ENCODE data around the gene ATXN1. TPM values are rescaled to one million over a fixed set of nuclear protein-coding genes. Genes with fewer than 3 reads are reported as not detected.
"Not testable (repeated sequence)": the region's sequence is repeated elsewhere in the genome, so short reads cannot be mapped to it uniquely, and the experiment has no call there.

The ATXN1 gene
- total RNA-seq, 1 donor from 2014 or later, result 64.5 TPM

DNA sequence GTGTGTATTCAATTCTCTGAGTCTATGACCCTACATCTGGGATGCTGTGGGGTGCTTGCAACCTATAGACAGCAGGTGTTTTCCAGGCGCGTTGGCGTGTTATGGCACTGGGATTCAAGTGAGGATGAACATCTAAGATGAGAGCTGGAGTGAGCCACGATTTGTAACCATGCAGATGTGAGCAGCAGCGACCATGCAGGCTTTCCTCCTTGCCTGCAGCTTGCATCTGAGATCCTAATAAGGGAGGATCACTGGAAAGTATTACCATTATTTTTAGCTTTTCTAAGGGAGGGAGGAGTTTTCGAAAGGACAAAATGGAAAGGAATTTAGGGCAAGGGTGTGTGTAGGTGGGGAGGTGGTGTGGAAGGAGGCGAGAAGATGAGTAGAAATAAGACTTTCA, 216.7 kb downstream of the ATXN1 start:
- Mint-ChIP-seq H3K27ac (ENCODE audit: unreplicated experiment) (peak overlapping the region; percentile 74), H3K9me3 (ENCODE audit: low read depth) (no peaks in the 10 kb centered on the region), H3K4me1 (ENCODE audit: low read depth) (peaks cover 37% of the 10 kb centered on the region), H3K36me3 (ENCODE audit: low read depth) (no peaks in the 10 kb centered on the region), H3K4me3 (ENCODE audit: unreplicated experiment) (no peak overlapping the region), H3K27me3 (ENCODE audit: low read depth) (no peaks in the 10 kb centered on the region)
- TF ChIP-seq, protein P1, sequence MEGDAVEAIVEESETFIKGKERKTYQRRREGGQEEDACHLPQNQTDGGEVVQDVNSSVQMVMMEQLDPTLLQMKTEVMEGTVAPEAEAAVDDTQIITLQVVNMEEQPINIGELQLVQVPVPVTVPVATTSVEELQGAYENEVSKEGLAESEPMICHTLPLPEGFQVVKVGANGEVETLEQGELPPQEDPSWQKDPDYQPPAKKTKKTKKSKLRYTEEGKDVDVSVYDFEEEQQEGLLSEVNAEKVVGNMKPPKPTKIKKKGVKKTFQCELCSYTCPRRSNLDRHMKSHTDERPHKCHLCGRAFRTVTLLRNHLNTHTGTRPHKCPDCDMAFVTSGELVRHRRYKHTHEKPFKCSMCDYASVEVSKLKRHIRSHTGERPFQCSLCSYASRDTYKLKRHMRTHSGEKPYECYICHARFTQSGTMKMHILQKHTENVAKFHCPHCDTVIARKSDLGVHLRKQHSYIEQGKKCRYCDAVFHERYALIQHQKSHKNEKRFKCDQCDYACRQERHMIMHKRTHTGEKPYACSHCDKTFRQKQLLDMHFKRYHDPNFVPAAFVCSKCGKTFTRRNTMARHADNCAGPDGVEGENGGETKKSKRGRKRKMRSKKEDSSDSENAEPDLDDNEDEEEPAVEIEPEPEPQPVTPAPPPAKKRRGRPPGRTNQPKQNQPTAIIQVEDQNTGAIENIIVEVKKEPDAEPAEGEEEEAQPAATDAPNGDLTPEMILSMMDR (IDR thresholded peaks at IDR 0.05), result no peak
- no peak for DNase-seq (ENCODE audit: low spot score)

DNA sequence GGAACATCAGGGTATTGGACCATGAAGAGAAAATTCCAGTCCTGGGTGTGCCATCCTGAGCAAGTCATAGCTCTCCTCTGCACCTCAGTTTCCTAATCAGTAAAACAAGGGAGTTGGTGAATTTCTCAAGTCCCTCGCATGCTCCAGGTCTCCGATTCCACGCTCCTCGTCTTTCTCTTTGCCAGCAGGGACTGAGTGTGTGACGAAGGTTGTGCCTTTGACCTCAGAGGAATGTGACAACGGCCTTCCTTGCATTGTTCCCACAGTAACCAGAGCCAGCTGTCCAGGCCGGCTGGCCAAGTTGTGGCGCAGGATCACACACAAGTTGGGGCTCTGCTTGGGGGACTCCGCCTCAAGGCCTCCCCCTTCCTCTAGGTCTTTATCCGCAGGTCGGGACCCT, 217.3 kb downstream of the ATXN1 start:
- Mint-ChIP-seq H3K36me3 (ENCODE audit: low read depth) (no peaks in the 10 kb centered on the region), H3K9me3 (ENCODE audit: low read depth) (no peaks in the 10 kb centered on the region), H3K27ac (ENCODE audit: unreplicated experiment) (peak overlapping the region; percentile 74), H3K4me1 (ENCODE audit: low read depth) (peaks cover 37% of the 10 kb centered on the region), H3K27me3 (ENCODE audit: low read depth) (no peaks in the 10 kb centered on the region), H3K4me3 (ENCODE audit: unreplicated experiment) (no peak overlapping the region)
- TF ChIP-seq, protein P1 (IDR thresholded peaks at IDR 0.05), result no peak
- DNase-seq (ENCODE audit: low spot score), result no peak

DNA sequence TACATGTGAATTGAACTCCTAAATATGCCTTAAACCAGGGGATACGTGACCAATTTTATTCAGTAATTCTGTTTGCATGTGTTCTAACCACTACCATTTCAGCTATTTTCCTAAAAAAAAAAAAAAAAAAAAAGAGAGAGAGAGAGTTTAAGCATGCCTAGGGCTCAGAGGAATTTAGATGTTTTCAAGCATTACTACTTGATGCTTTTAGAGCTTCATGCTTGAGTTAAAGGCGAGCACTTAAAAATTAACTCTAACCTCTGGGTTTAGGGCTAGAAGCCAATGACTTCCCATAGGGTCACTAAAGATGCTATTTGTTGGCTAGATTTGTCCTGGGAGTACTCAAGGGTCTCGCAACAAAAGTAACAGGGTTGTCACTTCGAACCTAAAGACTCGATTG, 217.7 kb downstream of the ATXN1 start:
- no peaks in the 10 kb centered on the region for H3K36me3 Mint-ChIP-seq (ENCODE audit: low read depth)
- H3K27ac Mint-ChIP-seq (ENCODE audit: unreplicated experiment), result peak overlapping the region; percentile 74
- H3K4me1 Mint-ChIP-seq (ENCODE audit: low read depth), result peaks cover 37% of the 10 kb centered on the region
- no peaks in the 10 kb centered on the region for H3K9me3 Mint-ChIP-seq (ENCODE audit: low read depth)
- DNase-seq (ENCODE audit: low spot score), result no peak
- TF ChIP-seq, protein P1 (IDR thresholded peaks at IDR 0.05), result no peak
- H3K27me3 Mint-ChIP-seq (ENCODE audit: low read depth), result no peaks in the 10 kb centered on the region
- H3K4me3 Mint-ChIP-seq (ENCODE audit: unreplicated experiment), result no peak overlapping the region

DNA sequence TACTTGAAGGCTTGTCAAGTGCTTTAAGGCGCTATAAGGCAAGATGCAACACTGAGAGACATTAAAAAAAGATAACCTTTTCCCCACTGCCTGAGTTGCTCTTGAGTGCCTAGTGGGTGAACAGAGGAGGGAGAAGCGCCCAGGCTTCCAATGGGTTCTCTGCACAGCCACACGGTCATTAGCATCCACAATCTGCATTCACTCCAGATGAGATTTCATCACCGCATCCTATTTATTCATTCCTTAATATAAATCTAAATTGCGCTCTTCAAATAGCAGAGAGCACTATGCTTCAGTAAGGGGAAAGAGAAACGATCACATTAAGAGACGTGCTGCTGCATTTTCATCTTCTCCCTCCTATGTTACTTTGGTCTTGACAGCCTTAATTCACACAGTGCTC, 219.2 kb downstream of the ATXN1 start:
- no peaks in the 10 kb centered on the region for H3K9me3 Mint-ChIP-seq (ENCODE audit: low read depth)
- peak overlapping the region; percentile 45 for H3K27ac Mint-ChIP-seq (ENCODE audit: unreplicated experiment)
- TF ChIP-seq, protein P1 (IDR thresholded peaks at IDR 0.05), result no peak
- H3K27me3 Mint-ChIP-seq (ENCODE audit: low read depth), result no peaks in the 10 kb centered on the region
- no peaks in the 10 kb centered on the region for H3K36me3 Mint-ChIP-seq (ENCODE audit: low read depth)
- H3K4me3 Mint-ChIP-seq (ENCODE audit: unreplicated experiment), result no peak overlapping the region
- DNase-seq (ENCODE audit: low spot score), result no peak
- H3K4me1 Mint-ChIP-seq (ENCODE audit: low read depth), result peaks cover 35% of the 10 kb centered on the region

DNA sequence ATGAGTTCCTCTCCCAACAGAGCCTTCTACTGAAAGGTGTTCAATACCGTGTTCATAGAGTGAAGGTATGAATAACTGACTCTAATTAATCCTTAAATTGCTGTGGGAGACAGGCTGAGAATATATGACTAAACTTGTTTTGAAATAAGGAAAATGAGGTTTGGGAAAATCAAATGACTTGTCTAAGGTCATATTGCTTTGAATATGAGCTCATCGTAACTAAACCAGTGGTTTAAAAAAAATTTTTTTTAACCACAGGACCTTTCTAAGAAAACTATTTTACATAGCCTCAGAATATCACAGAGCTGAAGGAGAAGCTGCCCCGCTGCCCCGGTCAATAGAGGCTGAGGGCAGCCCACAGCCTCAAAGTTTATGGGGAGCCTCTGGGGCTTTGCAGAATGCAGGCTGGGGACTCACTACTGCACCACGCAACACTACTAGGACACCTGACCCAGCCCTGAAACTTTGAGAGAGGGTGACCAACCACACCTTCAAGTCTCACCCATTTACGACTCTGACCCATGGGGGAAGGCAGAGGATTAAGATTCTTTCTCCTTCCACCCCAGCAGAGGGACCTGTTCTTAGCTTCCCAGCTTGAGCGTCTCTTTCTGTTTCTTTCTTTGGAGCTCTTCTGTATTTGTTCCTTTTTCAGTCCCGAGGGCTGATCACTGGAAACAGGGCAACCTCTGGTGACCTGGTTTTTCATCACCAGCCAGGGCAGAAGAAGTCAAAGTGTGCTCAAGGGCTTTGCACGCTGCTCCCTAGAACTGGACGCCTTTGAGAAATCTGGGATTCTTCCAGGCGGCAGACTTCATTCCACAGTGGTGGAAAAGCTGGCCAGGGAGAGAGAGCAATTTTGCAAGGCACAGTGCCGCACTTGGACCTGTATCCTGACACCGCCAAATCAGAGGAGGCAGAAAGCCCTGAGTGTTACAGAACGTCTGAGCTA, 220.2 kb downstream of the ATXN1 start:
- Mint-ChIP-seq H3K4me1 (ENCODE audit: low read depth) (peaks cover 35% of the 10 kb centered on the region), H3K27ac (ENCODE audit: unreplicated experiment) (peak overlapping the region; percentile 49), H3K4me3 (ENCODE audit: unreplicated experiment) (no peak overlapping the region), H3K36me3 (ENCODE audit: low read depth) (no peaks in the 10 kb centered on the region), H3K9me3 (ENCODE audit: low read depth) (no peaks in the 10 kb centered on the region), H3K27me3 (ENCODE audit: low read depth) (no peaks in the 10 kb centered on the region)
- no peak for DNase-seq (ENCODE audit: low spot score)
- TF ChIP-seq, protein P1 (IDR thresholded peaks at IDR 0.05), result peak; percentile 35

DNA sequence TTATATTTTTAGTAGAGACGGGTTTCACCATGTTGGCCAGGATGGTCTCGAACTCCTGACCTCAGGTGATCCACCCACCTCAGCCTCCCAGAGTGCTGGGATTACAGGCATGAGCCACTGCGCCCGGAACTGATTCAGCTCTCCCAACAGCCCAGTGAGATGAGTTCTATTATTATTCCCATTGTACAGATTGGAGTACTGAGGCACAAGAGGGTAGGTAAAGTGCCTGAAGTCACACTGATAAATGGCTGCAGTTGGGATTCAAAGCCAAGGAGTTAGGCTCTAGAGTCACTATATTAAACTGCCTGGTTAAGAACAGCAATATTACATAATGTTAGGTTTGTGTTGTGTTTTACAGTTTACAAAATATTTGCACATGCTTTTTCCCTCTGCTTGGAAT, 220.9 kb downstream of the ATXN1 start:
- H3K27ac Mint-ChIP-seq (ENCODE audit: unreplicated experiment); H3K9me3 Mint-ChIP-seq (ENCODE audit: low read depth); H3K4me3 Mint-ChIP-seq (ENCODE audit: unreplicated experiment); H3K36me3 Mint-ChIP-seq (ENCODE audit: low read depth); DNase-seq (ENCODE audit: low spot score); H3K27me3 Mint-ChIP-seq (ENCODE audit: low read depth): not testable (repeated sequence)
- H3K4me1 Mint-ChIP-seq (ENCODE audit: low read depth), result peaks cover 35% of the 10 kb centered on the region

Data from chondrocyte (in vitro differentiated cells).